Mesenchymal stem cell (in vitro differentiated cells and primary cell): ENCODE measurements around the gene ACOX3.

Experiments used
- DNase-seq: peaks from one replicate; pipeline ENCODE4 v3.0.0-alpha.2; 2013
- H2AFZ ChIP-seq: one replicate; pipeline ENCODE4 v1.6.1; 2013; ENCODE audit warnings: low read depth, mild to moderate bottlenecking, control low read depth, inconsistent platforms, low read length, moderate library complexity
- H2AK5ac ChIP-seq: 2 replicates; pipeline ENCODE4 v1.6.1; 2013; ENCODE audit warnings: low read length, moderate library complexity, mild to moderate bottlenecking, inconsistent platforms; ENCODE audit not compliant: severe bottlenecking
- H2BK120ac ChIP-seq: one replicate; pipeline ENCODE4 v1.6.1; 2013; ENCODE audit warnings: low read depth, mild to moderate bottlenecking, inconsistent platforms, low read length, moderate library complexity
- H2BK12ac ChIP-seq, 2 experiments: one replicate each; pipeline ENCODE4 v1.6.1; 2013; ENCODE audit warnings: inconsistent platforms in 2 of 2, low read length in 2 of 2, mild to moderate bottlenecking in 2 of 2, moderate library complexity in 2 of 2, control low read depth in 1 of 2
- H2BK15ac ChIP-seq: one replicate; pipeline ENCODE4 v1.6.1; 2013; ENCODE audit warnings: mild to moderate bottlenecking, low read depth, inconsistent platforms; ENCODE audit not compliant: poor library complexity, severe bottlenecking
- H2BK5ac ChIP-seq: 2 replicates; pipeline ENCODE4 v1.6.1; 2013; ENCODE audit warnings: low read depth, mild to moderate bottlenecking, low read length, control low read depth, inconsistent platforms; ENCODE audit not compliant: poor library complexity, severe bottlenecking
- H3K14ac ChIP-seq, 2 experiments: one replicate each; pipeline ENCODE4 v1.6.1; 2013; ENCODE audit warnings: inconsistent platforms in 2 of 2, low read length in 2 of 2, control low read depth in 1 of 2, mild to moderate bottlenecking in 1 of 2, moderate library complexity in 1 of 2
- H3K18ac ChIP-seq, 2 experiments: one replicate each; pipeline ENCODE4 v1.6.1; 2013; ENCODE audit warnings: inconsistent platforms in 2 of 2, low read length in 2 of 2, control low read depth in 1 of 2, low read depth in 1 of 2, mild to moderate bottlenecking in 1 of 2
- H3K23ac ChIP-seq, 2 experiments: one replicate each; pipeline ENCODE4 v1.6.1; 2013; ENCODE audit warnings: inconsistent platforms in 2 of 2, low read length in 2 of 2, mild to moderate bottlenecking in 2 of 2, moderate library complexity in 2 of 2, control low read depth in 1 of 2
- H3K27ac ChIP-seq: 2 replicates; pipeline ENCODE4 v1.5.1; 2013; ENCODE audit warnings: mild to moderate bottlenecking, moderate library complexity, low read length, control low read depth, inconsistent platforms; ENCODE audit not compliant: poor library complexity, severe bottlenecking
- H3K27me3 ChIP-seq, 2 experiments: 2 replicates each; pipeline versions ENCODE4 v1.6.1 to v1.7.0; 2013; ENCODE audit warnings: low read length in 2 of 2, mild to moderate bottlenecking in 2 of 2, moderate library complexity in 2 of 2, control low read depth in 1 of 2, inconsistent platforms in 1 of 2; ENCODE audit not compliant: control insufficient read depth in 1 of 2, insufficient read depth in 1 of 2
- H3K36me3 ChIP-seq, 2 experiments: 2 replicates each; pipeline versions ENCODE4 v1.6.1 to v1.7.0; 2013; ENCODE audit warnings: low read length in 2 of 2, control low read depth in 1 of 2, inconsistent platforms in 1 of 2, low read depth in 1 of 2, mild to moderate bottlenecking in 1 of 2; ENCODE audit not compliant: insufficient read depth in 2 of 2, control insufficient read depth in 1 of 2
- H3K4ac ChIP-seq, 2 experiments: one replicate each; pipeline ENCODE4 v1.6.1; 2013; ENCODE audit warnings: inconsistent platforms in 2 of 2, low read length in 2 of 2, mild to moderate bottlenecking in 2 of 2, moderate library complexity in 2 of 2, control low read depth in 1 of 2, low read depth in 1 of 2
- H3K4me1 ChIP-seq: 2 replicates; pipeline ENCODE4 v1.6.1; 2013; ENCODE audit warnings: low read depth, low read length, control low read depth; ENCODE audit not compliant: control insufficient read depth, insufficient read depth
- H3K4me2 ChIP-seq: 2 replicates; pipeline ENCODE4 v1.6.1; 2013; ENCODE audit warnings: low read length, mild to moderate bottlenecking, inconsistent platforms; ENCODE audit not compliant: poor library complexity, severe bottlenecking
- H3K4me3 ChIP-seq, 2 experiments: 2 replicates each; pipeline versions ENCODE4 v1.5.1 to v1.7.0; 2013; ENCODE audit warnings: low read length in 2 of 2, mild to moderate bottlenecking in 2 of 2, control low read depth in 1 of 2, low read depth in 1 of 2; ENCODE audit not compliant: insufficient read depth in 1 of 2
- H3K79me1 ChIP-seq: replicated peaks from 2 replicates; pipeline ENCODE4 v1.6.1; 2013; ENCODE audit warnings: mild to moderate bottlenecking, control low read depth, low read length, inconsistent platforms; ENCODE audit not compliant: poor library complexity, severe bottlenecking
- H3K9ac ChIP-seq: 2 replicates; pipeline ENCODE4 v1.7.0; 2013; ENCODE audit warnings: mild to moderate bottlenecking, low read length, moderate library complexity
- H3K9me3 ChIP-seq: 2 replicates; pipeline ENCODE4 v1.7.0; 2013; ENCODE audit warnings: mild to moderate bottlenecking, low read length; ENCODE audit not compliant: control insufficient read depth
- H4K8ac ChIP-seq: one replicate; pipeline ENCODE4 v1.6.1; 2013; ENCODE audit warnings: inconsistent platforms, mild to moderate bottlenecking, low read length, moderate library complexity
- H4K91ac ChIP-seq: one replicate; pipeline ENCODE4 v1.6.1; 2013; ENCODE audit warnings: mild to moderate bottlenecking, low read length, inconsistent platforms
- WGBS: methylation state at CpG from one replicate; pipeline ENCODE4 v1.1.7; 2013; ENCODE audit warnings: mixed read lengths; 5-methylcytosine and 5-hydroxymethylcytosine counted together

ACOX3 gene

DNA sequence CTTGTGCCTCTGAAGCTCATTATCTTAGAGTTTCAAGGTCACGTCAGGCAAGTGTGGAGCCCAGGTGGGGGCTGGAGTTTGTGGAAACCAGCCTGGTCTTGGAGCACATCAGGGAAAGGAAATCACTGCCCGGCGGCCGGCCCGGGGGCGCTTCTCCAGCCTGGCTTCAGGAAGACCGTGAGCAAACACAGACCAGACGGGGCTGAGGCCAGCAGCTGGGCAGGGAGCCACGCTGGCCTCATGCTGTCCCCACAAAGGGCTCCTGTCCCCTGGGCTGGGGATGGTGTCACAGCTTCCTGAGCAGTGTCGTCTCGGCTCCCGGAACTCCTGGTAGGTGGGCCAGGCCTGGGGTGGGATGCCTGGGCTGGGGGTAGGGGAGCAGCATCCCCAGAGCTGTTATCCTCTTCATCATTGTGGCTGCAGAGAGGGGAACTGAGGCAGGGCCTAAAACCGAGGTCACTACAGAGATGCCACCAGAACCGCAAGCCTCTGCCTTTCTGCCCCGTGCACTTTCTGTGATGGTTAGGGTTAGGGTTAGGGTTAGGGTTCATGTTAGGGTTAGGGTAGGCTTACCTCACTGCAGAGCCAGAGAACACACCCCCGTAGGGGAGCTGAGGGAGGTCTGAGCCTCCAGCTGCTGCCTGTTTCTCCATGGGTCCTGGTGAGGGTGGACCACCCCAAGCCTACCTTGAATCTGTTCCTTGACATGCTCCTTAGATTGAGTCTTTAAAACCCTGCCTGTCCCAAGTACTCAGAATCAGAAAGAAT lies 93.5 kb downstream of the ACOX3 start:
- no peak overlapping the region for H2BK15ac ChIP-seq
- H4K8ac ChIP-seq: no peak overlapping the region
- no peak overlapping the region for H3K23ac ChIP-seq
- H3K9ac ChIP-seq: no peak overlapping the region
- H3K4ac ChIP-seq: no peak overlapping the region
- no peak for DNase-seq
- H3K4me1 ChIP-seq: peaks cover 11% of the 10 kb centered on the region
- no peaks in the 10 kb centered on the region for H3K9me3 ChIP-seq
- 81% methylated on average over 16 of the region's 16 CpGs for WGBS
- H3K27ac ChIP-seq: no peak overlapping the region
- H3K4me3 ChIP-seq: no peak overlapping the region
- H3K36me3 ChIP-seq: no peaks in the 10 kb centered on the region
- H3K4me2 ChIP-seq: no peak overlapping the region
- H2AK5ac ChIP-seq: no peak overlapping the region
- H2BK120ac ChIP-seq: no peak overlapping the region
- H2AFZ ChIP-seq: no peak overlapping the region
- H4K91ac ChIP-seq: no peak overlapping the region
- H3K14ac ChIP-seq: no peak overlapping the region
- H3K18ac ChIP-seq: no peak overlapping the region
- H3K79me1 ChIP-seq: no peaks in the 10 kb centered on the region
- H2BK12ac ChIP-seq: no peak overlapping the region
- H2BK5ac ChIP-seq: no peak overlapping the region
- peaks cover 12 to 45% of the 10 kb centered on the region in 2 experiments for H3K27me3 ChIP-seq

DNA sequence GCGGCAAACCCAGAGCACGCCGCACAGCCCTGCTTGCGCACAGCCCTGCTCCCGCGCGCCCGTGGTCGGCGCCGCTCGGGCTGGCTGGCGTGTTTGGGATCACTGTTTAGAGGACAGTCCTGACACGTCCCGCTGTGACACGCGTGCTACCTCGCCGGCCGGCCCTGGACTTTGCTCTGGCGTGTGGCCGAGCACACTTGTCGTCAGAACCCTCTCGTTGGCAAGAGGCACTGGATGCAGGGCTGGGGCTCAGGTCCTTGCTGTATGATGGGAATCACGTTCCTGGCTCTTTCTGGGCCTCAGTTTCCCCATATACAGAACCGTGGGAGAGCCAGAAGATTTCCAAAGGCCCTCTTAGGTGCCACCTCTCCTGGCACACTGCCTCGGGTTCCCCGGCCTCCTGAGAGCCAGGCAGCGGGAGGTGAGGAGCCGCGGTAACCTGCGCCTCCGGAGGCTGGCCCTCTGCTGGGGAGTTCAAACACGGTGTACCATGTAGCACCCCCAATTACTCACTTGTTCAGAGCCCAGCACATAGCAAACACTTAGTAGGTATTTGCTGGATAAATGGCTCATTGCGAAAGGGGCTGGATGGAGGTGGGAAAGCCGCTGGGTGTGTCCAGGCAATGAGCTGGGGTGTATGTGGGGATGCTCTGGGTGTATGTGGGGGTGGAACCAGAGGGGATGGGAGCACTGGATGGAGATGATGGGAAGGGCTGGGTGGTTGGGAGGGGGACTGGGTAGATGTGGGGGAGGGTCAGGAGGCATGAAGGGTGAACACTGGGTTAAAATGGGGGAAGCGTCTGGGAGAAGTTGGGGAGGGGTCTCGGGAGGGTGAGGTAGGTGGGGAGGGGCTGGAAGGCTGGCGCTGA lies 94.3 kb downstream of the ACOX3 start:
- Histone ChIP-seq H2BK15ac (no peak overlapping the region), H4K91ac (no peak overlapping the region), H3K27me3 (peaks cover 12 to 40% of the 10 kb centered on the region in 2 experiments), H2AFZ (no peak overlapping the region), H2BK12ac (no peak overlapping the region), H3K23ac (no peak overlapping the region), H3K14ac (no peak overlapping the region), H3K4me1 (peaks cover 7% of the 10 kb centered on the region), H3K9ac (no peak overlapping the region), H3K4me3 (no peak overlapping the region), H3K4ac (no peak overlapping the region), H3K79me1 (no peaks in the 10 kb centered on the region), H4K8ac (no peak overlapping the region), H3K4me2 (no peak overlapping the region), H2AK5ac (no peak overlapping the region), H3K18ac (no peak overlapping the region), H2BK120ac (no peak overlapping the region), H3K27ac (no peak overlapping the region), H2BK5ac (no peak overlapping the region), H3K9me3 (no peaks in the 10 kb centered on the region), H3K36me3 (no peaks in the 10 kb centered on the region)
- no peak for DNase-seq
- WGBS: 93% methylated on average over 35 of the region's 39 CpGs

DNA sequence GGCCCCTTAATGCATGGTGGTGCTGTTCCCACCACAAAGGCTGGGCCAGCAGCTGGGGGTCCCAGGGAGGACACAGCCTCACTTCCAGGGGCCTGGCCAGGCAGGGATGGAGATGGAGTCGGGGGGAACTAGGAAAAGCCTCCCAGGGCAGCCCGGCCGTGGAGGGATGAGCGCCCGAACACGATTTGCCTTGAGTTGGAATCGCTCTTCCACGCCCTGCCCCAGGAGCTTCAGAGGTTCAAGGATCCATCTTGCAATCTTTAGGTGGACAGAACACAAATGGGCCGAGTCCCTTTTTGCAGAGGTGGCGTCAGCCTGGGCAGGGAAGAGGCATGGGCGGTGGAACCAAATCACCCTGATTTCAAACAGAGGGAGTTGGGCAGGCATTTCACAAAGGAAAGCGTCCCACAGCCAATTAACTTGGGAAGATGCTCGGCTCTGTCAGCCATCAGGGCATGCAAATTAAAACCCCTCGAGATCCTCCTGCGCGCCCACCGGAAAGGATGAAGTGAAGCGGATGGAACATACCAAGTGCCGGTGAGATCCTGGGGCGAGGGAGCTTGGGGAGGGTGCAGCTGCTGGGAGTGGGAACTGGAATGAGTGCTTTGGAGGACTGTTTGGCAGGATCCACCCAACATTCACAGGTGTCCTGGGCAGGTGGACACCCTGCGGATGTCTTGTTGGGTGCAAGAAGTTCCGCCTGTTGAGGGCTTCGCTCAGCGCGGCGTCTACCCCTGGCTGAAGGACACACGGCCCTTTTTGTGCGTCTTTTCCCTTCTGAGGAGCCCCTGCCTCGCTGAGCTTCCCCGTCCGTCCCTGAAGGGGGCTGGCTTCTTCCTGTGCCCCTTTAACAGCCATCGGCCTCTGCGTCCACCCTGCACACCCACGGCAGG lies 95.2 kb downstream of the ACOX3 start:
- Histone ChIP-seq H3K23ac (no peak overlapping the region), H3K9ac (no peak overlapping the region), H2BK15ac (no peak overlapping the region), H3K9me3 (no peaks in the 10 kb centered on the region), H3K4me1 (peaks cover 5% of the 10 kb centered on the region), H3K4me3 (no peak overlapping the region), H2BK5ac (no peak overlapping the region), H3K4me2 (no peak overlapping the region), H2BK120ac (no peak overlapping the region), H3K79me1 (no peaks in the 10 kb centered on the region), H4K91ac (no peak overlapping the region), H2AK5ac (no peak overlapping the region), H2AFZ (no peak overlapping the region), H3K18ac (no peak overlapping the region), H2BK12ac (no peak overlapping the region), H3K36me3 (no peaks in the 10 kb centered on the region), H3K27me3 (peaks cover 12 to 35% of the 10 kb centered on the region in 2 experiments), H3K4ac (no peak overlapping the region), H4K8ac (no peak overlapping the region), H3K27ac (no peak overlapping the region), H3K14ac (no peak overlapping the region)
- WGBS: 90% methylated on average over 34 of the region's 34 CpGs
- DNase-seq: no peak
